Smooth muscle cell (in vitro differentiated cells): Measurements from ENCODE around the gene ENKD1. TPM values are rescaled to one million over a fixed set of nuclear protein-coding genes. Genes with fewer than 3 reads are reported as not detected.

Experiments
- DNase-seq: peaks from one replicate; lab custom pipeline; 2025; ENCODE audit not compliant: unreplicated experiment; lab: John Stamatoyannopoulos, UW
- H2AFZ ChIP-seq: fragments of 200-600 bp; sonication (generic); 2 replicates; pipeline ENCODE4 v1.6.0; 2016; ENCODE audit warnings: antibody characterized with exemption, low read depth, mild to moderate bottlenecking
- H3F3A ChIP-seq: fragments of 200-600 bp; sonication (generic); 2 replicates; pipeline ENCODE4 v1.6.0; 2017; ENCODE audit warnings: antibody characterized with exemption, low read depth
- H3K27ac ChIP-seq: fragments of 200-600 bp; sonication (generic); 2 replicates; pipeline ENCODE4 v1.5.1; 2016; ENCODE audit warnings: low read depth, mild to moderate bottlenecking
- H3K27me3 ChIP-seq: fragments of 200-600 bp; sonication (generic); 2 replicates; pipeline ENCODE4 v1.6.1; 2016; ENCODE audit warnings: low read depth, mild to moderate bottlenecking
- H3K36me3 ChIP-seq: fragments of 200-600 bp; sonication (generic); 2 replicates; pipeline ENCODE4 v1.5.1; 2016; ENCODE audit warnings: low read depth
- H3K4me1 ChIP-seq: fragments of 200-600 bp; sonication (generic); 2 replicates; pipeline ENCODE4 v1.5.1; 2016; ENCODE audit warnings: low read depth
- H3K4me2 ChIP-seq: fragments of 200-600 bp; sonication (generic); 2 replicates; pipeline ENCODE4 v1.6.0; 2016; ENCODE audit warnings: mild to moderate bottlenecking
- H3K4me3 ChIP-seq: fragments of 200-600 bp; sonication (generic); 2 replicates; pipeline ENCODE4 v1.5.1; 2016; ENCODE audit warnings: mild to moderate bottlenecking
- H3K79me2 ChIP-seq: fragments of 200-600 bp; sonication (generic); 2 replicates; pipeline ENCODE4 v1.6.0; 2016; ENCODE audit warnings: low read depth, mild to moderate bottlenecking
- H3K9ac ChIP-seq: fragments of 200-600 bp; sonication (generic); 2 replicates; pipeline ENCODE4 v1.6.0; 2016; ENCODE audit warnings: low read depth
- H3K9me3 ChIP-seq: fragments of 200-600 bp; sonication (generic); replicated peaks from 2 replicates; pipeline ENCODE4 v1.5.1; 2016; ENCODE audit warnings: low read depth
- H4K20me1 ChIP-seq: fragments of 200-600 bp; sonication (generic); 2 replicates; pipeline ENCODE4 v1.6.0; 2016; ENCODE audit warnings: low read depth
- CTCF ChIP-seq: fragments of 200-600 bp; sonication (generic); IDR thresholded peaks from 2 replicates; pipeline ENCODE4 v1.5.1; 2017; ENCODE audit warnings: borderline replicate concordance, mild to moderate bottlenecking, antibody characterized with exemption; ENCODE audit not compliant: insufficient read depth, poor library complexity, severe bottlenecking
- WGBS: methylation state at CpG from one replicate; pipeline ENCODE4 v1.1.7; 2016; ENCODE audit warnings: low lambda C conversion rate; 5-methylcytosine and 5-hydroxymethylcytosine counted together
- polyA plus RNA-seq: library from polyadenylated mRNA; unstranded; fragments of >200 nt; fragmentation: Nextera tagmentation; extraction: Ambion mirVana; gene quantifications from 2 replicates; pipeline ENCODE4 v1.2.1, GENCODE V29; 2016
- total RNA-seq: library from RNA; depleted of rRNA; stranded (reverse); fragments of >200 nt; gene quantifications from 2 replicates; pipeline ENCODE4 v1.2.3, GENCODE V29; 2014

ENKD1 gene
- total and polyA plus RNA-seq, 2 experiments from 2014 or later = 9.8 to 14.2 TPM

- H3K9ac ChIP-seq = no peak overlapping the region
- no peaks in the 10 kb centered on the region for H3K4me1 ChIP-seq
- no peaks in the 10 kb centered on the region for H4K20me1 ChIP-seq
- DNase-seq = no peak
- H3K36me3 ChIP-seq = no peaks in the 10 kb centered on the region
- H2AFZ ChIP-seq = no peak overlapping the region
- H3F3A ChIP-seq = no peaks in the 10 kb centered on the region
- no peak overlapping the region for H3K4me3 ChIP-seq
- H3K9me3 ChIP-seq = no peaks in the 10 kb centered on the region
- no peak overlapping the region for H3K4me2 ChIP-seq
- H3K27ac ChIP-seq = no peak overlapping the region
- no peaks in the 10 kb centered on the region for H3K27me3 ChIP-seq
- 96% methylated on average over 28 of the region's 28 CpGs for WGBS
- H3K79me2 ChIP-seq = no peaks in the 10 kb centered on the region
- no peak for TF ChIP-seq CTCF
Observed at GRCh38 chr16:67674851-67675578, 8.5 kb upstream of the ENKD1 start.

DNA sequence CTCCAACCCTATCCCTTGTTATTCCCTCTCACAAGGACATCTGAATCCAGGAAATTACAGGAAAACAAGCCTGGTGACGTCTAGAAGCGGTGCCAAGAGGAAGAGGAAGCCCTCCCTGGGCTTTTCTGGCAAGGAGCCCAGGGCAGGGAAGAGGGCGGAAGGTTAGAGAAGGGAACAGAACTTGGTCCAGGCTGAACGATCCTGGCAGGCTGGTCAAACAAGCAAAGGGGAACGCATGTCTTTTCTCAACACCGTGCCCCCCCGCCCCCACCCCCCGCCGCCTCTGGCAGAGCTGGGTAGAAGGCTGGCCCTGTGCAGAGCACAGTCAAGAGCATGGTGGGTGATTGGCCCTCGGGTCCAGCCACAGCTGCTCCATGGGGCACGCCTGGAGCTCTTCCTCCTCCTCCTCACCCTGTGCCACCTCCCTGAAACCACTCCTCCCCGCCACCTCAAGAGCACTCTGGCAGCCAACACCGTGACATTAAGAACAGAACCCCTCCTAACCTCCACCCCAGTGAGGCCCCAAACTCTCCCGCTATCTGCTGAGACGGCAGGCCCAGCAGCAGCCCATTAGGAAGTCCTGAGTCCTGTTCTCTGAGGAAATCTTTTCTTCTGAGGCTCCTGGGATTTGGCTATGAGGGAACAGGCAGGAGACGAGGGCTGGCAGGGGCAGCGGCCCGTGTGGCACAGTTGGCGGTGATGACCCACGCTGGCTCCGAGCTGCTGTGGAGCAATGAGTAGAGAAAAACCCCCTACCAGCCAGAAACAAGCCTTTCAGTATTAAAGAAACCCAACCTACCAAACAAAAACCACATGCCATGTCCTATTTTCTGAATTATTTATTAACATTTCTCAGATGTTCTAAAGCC, 7.4 kb upstream of the ENKD1 start:
- H3K9ac ChIP-seq = no peak overlapping the region
- no peak overlapping the region for H3K4me2 ChIP-seq
- no peaks in the 10 kb centered on the region for H3F3A ChIP-seq
- no peak for TF ChIP-seq CTCF
- H4K20me1 ChIP-seq = no peaks in the 10 kb centered on the region
- H3K27me3 ChIP-seq = no peaks in the 10 kb centered on the region
- no peak for DNase-seq
- no peaks in the 10 kb centered on the region for H3K36me3 ChIP-seq
- no peaks in the 10 kb centered on the region for H3K4me1 ChIP-seq
- no peak overlapping the region for H2AFZ ChIP-seq
- H3K9me3 ChIP-seq = no peaks in the 10 kb centered on the region
- H3K4me3 ChIP-seq = no peak overlapping the region
- H3K79me2 ChIP-seq = no peaks in the 10 kb centered on the region
- 86% methylated on average over 16 of the region's 21 CpGs for WGBS
- H3K27ac ChIP-seq = no peak overlapping the region

- no peak overlapping the region for H3K4me2 ChIP-seq
- no peak overlapping the region for H3K27ac ChIP-seq
- H3K27me3 ChIP-seq = no peaks in the 10 kb centered on the region
- no peaks in the 10 kb centered on the region for H3K9me3 ChIP-seq
- H3K4me3 ChIP-seq = no peak overlapping the region
- peak; percentile 61 for TF ChIP-seq CTCF
- no peaks in the 10 kb centered on the region for H3K4me1 ChIP-seq
- H3K79me2 ChIP-seq = no peaks in the 10 kb centered on the region
- no peaks in the 10 kb centered on the region for H3F3A ChIP-seq
- H3K9ac ChIP-seq = no peak overlapping the region
- H3K36me3 ChIP-seq = no peaks in the 10 kb centered on the region
- H4K20me1 ChIP-seq = no peaks in the 10 kb centered on the region
- H2AFZ ChIP-seq = no peak overlapping the region
- DNase-seq = no peak
- 71% methylated on average over 13 of the region's 13 CpGs for WGBS
Observed at GRCh38 chr16:67672739-67673662, 6.5 kb upstream of the ENKD1 start.
